ENCODE measurements around the gene NTN4. TPM values are rescaled to one million over a fixed set of nuclear protein-coding genes. Genes with fewer than 3 reads are reported as not detected.

Gene NTN4
- total and polyA plus RNA-seq, 10 of the 15 experiments (the other 5 are each of a cell fraction or from before 2014, with no cell fraction given) = 0.15 TPM; not detected in 9

DNA sequence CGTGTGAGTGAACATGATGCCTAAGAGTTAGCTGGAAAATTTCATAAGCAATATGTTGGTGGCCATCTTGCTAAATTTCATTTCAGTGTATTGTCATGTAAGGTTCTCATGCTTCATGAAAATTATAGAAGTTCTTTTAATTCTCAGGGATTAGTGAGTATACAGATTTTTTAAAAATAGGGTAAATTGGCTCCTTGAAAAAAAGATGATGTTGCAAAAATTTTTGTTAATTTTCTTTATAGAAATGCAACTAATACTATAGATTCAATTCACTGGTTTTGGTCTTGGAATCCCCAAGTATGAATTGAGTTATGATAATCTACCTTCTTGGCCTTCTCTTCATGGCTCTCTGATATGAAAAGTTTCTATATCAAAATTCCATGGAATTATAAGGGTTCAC, 75.4 kb downstream of the NTN4 start:
- Histone ChIP-seq H3K27ac (ENCODE audit: control insufficient read depth, insufficient read depth) (no peak overlapping the region), H3K4me3 (no peak overlapping the region), H3K9me3 (replicated peaks; ENCODE audit: control insufficient read depth, insufficient read depth, low read length) (no peaks in the 10 kb centered on the region), H4K20me1 (ENCODE audit: control insufficient read depth, insufficient read depth) (no peaks in the 10 kb centered on the region), H3K36me3 (ENCODE audit: control insufficient read depth in 2 of 2, insufficient read depth in 2 of 2, low read length in 1 of 2) (no peaks in the 10 kb centered on the region), H3K4me2 (ENCODE audit: control insufficient read depth, insufficient read depth) (no peak overlapping the region), H2AFZ (ENCODE audit: control insufficient read depth, low read depth, low read length) (no peak overlapping the region), H3K4me1 (ENCODE audit: control insufficient read depth, insufficient read depth, low read length) (no peaks in the 10 kb centered on the region), H3K9ac (ENCODE audit: control insufficient read depth, insufficient read depth, low read length) (no peak overlapping the region), H3K27me3 (replicated peaks in 1 of 2; ENCODE audit: control insufficient read depth in 2 of 2, insufficient read depth in 2 of 2, low read length in 1 of 2) (peaks cover 2% of the 10 kb centered on the region in 2 experiments; a peak in 3 of 4 replicates), H3K79me2 (ENCODE audit: control insufficient read depth, insufficient read depth, low read length) (no peaks in the 10 kb centered on the region)
- DNase-seq (ENCODE audit: low read depth, low spot score) = no peak
- WGBS (ENCODE audit: insufficient coverage, insufficient replicate concordance, low lambda C conversion rate, missing lambda C conversion rate) = 95% methylated on average over 1 of the region's 1 CpG
- ChIA-PET POLR2A (interaction anchor here (0.7 kb wide), 1 partner anchor 422 kb away, joined by 3 read pairs; no protein-coding TSS in a partner anchor), RAD21 (ENCODE audit: unreplicated experiment) (no interaction called here), CTCF (no interaction called here), SMC1A (ENCODE audit: uncharacterized antibody, unreplicated experiment) (no interaction called here)
- in situ Hi-C loops (cut with MboI) = no loop called here
- no peak for TF ChIP-seq MAX (IDR thresholded peaks at IDR 0.05; ENCODE audit: low read depth, low read length)
- no peak for ATAC-seq
- intact Hi-C loops (cut with micrococcal nuclease; ENCODE audit: unreplicated experiment) = no loop called here
- no TSS peak for BruUV-seq (replicated peaks)
- FAIRE-seq = no peak

DNA sequence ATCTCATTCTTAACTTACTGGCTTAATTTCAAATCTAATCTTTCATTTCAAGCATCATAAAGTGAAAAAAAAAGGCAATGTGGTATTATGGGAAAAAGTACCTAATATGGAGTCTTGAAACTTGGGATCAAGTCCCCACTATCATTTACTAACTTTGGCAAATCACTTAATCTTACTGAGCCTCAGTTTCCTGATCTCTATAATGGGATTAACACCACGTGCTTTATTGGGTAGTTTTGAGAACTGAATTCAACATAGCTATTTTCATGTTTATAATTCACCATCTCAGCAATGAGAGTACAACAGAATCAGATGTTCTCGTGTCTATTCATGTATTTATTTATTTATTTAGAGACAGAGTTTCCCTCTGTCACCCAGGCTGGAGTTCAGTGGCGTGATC, 78.3 kb downstream of the NTN4 start:
- BruUV-seq (replicated peaks) = no TSS peak
- RAD21 ChIA-PET (ENCODE audit: unreplicated experiment) = interaction anchor here (0.6 kb wide), 1 partner anchor 10 kb away, joined by 3 read pairs; no protein-coding TSS in a partner anchor
- no peaks in the 10 kb centered on the region for H3K9me3 ChIP-seq (replicated peaks; ENCODE audit: control insufficient read depth, insufficient read depth, low read length)
- H4K20me1 ChIP-seq (ENCODE audit: control insufficient read depth, insufficient read depth) = no peaks in the 10 kb centered on the region
- no peaks in the 10 kb centered on the region for H3K79me2 ChIP-seq (ENCODE audit: control insufficient read depth, insufficient read depth, low read length)
- DNase-seq (ENCODE audit: low read depth, low spot score) (no peak), FAIRE-seq (no peak), ATAC-seq (no peak)
- POLR2A ChIA-PET = no interaction called here
- 18% methylated on average over 3 of the region's 3 CpGs for WGBS (ENCODE audit: insufficient coverage, insufficient replicate concordance, low lambda C conversion rate, missing lambda C conversion rate)
- CTCF ChIA-PET = no interaction called here
- H3K9ac ChIP-seq (ENCODE audit: control insufficient read depth, insufficient read depth, low read length) = no peak overlapping the region
- H3K4me1 ChIP-seq (ENCODE audit: control insufficient read depth, insufficient read depth, low read length) = no peaks in the 10 kb centered on the region
- H3K27me3 ChIP-seq (replicated peaks in 1 of 2; ENCODE audit: control insufficient read depth in 2 of 2, insufficient read depth in 2 of 2, low read length in 1 of 2) = peaks cover 2 to 6% of the 10 kb centered on the region in 2 experiments
- intact Hi-C loops (cut with micrococcal nuclease; ENCODE audit: unreplicated experiment) = no loop called here
- SMC1A ChIA-PET (ENCODE audit: uncharacterized antibody, unreplicated experiment) = no interaction called here
- no peak overlapping the region for H3K27ac ChIP-seq (ENCODE audit: control insufficient read depth, insufficient read depth)
- no peak overlapping the region for H3K4me3 ChIP-seq
- in situ Hi-C loops (cut with MboI) = no loop called here
- H3K4me2 ChIP-seq (ENCODE audit: control insufficient read depth, insufficient read depth) = no peak overlapping the region
- H2AFZ ChIP-seq (ENCODE audit: control insufficient read depth, low read depth, low read length) = no peak overlapping the region
- no peaks in the 10 kb centered on the region for H3K36me3 ChIP-seq (ENCODE audit: control insufficient read depth in 2 of 2, insufficient read depth in 2 of 2, low read length in 1 of 2)
- TF ChIP-seq STAT3 (IDR thresholded peaks at IDR 0.05; ENCODE audit: low read depth, low read length) (no peak), MEF2B (IDR thresholded peaks at IDR 0.05; ENCODE audit: partially characterized antibody, poor library complexity, severe bottlenecking) (no peak), CREM (IDR thresholded peaks at IDR 0.05; ENCODE audit: low read depth) (no peak), HDGF (IDR thresholded peaks at IDR 0.05) (no peak), ATF7 (IDR thresholded peaks at IDR 0.05; ENCODE audit: low read depth) (no peak), SMAD1 (IDR thresholded peaks at IDR 0.05; ENCODE audit: low read depth, partially characterized antibody) (no peak), SUZ12 (IDR thresholded peaks at IDR 0.05; ENCODE audit: unreplicated experiment) (no peak), SIN3A (IDR thresholded peaks at IDR 0.05; ENCODE audit: low read depth, low read length) (no peak), EZH2 (IDR thresholded peaks at IDR 0.05; ENCODE audit: borderline replicate concordance, control insufficient read depth, low read depth, low read length) (no peak), MTA2 (IDR thresholded peaks at IDR 0.05; ENCODE audit: low read depth) (no peak), BMI1 (IDR thresholded peaks at IDR 0.05; ENCODE audit: borderline replicate concordance) (no peak), USF2 (IDR thresholded peaks at IDR 0.05; ENCODE audit: borderline replicate concordance, low read depth, low read length) (no peak), CHD4 (IDR thresholded peaks at IDR 0.05) (no peak)
- TF ChIP-seq, protein P1, sequence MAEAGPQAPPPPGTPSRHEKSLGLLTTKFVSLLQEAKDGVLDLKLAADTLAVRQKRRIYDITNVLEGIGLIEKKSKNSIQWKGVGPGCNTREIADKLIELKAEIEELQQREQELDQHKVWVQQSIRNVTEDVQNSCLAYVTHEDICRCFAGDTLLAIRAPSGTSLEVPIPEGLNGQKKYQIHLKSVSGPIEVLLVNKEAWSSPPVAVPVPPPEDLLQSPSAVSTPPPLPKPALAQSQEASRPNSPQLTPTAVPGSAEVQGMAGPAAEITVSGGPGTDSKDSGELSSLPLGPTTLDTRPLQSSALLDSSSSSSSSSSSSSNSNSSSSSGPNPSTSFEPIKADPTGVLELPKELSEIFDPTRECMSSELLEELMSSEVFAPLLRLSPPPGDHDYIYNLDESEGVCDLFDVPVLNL (IDR thresholded peaks at IDR 0.05; ENCODE audit: low read depth, low read length) = no peak
